ENCODE measurements around the gene LMAN2L.

The LMAN2L gene

DNA sequence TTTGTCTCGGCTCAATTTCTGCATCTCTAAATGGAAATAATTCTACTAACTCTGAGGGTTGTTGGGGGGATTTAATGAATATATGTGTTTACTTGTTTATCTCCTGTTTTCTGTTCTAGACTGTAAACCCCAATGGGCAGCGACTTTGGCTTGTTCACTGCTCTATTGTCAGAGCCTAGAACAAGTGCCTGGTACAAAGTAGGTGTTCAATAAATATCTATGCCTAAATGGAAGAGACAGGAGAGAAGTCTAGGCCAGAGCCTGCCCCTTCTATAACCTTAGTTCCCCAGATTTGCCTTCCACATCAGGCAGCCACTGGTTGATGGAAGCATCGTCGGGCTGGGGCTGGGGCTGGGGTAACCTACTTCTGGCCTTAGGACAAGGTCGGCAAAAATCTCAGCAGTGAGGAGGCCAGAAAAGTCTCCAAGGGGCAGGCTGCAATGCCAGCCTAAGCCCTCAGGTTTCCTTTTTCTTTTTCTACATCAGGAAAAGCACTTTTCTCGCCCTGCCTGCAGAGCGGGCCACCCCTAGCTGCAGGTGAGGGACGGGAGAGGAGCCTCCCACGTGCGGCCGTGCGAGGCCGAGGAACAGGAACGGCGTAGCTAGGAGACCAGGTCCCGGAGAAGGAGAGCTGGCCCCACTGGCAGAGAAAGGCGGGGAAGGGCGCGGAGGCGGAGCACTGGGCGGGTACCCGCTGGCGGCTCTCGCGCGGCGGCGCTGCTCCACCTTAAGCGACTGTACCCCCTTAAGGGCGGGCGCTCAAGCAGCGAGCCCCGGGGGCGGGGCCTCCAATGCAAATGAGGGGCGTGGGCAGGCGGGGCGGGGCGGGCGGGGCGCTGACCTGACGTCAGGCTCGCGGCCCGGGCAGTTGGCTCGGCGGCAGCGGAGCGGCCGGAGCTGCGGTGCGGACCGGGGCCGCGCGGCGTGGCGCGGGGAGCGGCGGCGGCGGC lies 20.4 kb upstream of the LMAN2L start, which contains the start of gene CNNM4:
TSS of gene CNNM4 (plus strand) at position 867 of the 950 bp plus-strand sequence. CDS start 98 bp downstream, outside the sequence.
- FAIRE-seq: no peak

DNA sequence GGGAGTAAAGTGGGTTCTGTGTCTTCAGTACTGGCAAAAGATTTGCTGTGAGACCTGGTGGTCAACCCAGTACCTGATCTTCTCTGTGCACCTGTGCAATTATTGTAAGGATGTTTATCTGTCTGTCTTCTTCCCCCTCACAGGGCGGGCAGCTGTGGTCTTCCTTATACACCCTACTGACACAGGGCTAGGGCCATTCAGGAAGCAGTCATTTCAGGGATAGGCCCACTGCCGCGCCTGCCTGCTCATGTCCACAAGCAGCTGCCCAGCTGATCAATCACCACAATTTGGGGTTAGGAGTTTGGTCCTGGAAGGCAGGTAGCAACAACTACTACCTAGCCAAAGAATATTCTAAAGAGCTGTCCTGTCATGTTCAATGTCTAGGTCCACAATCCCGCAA lies 19.7 kb upstream of the LMAN2L start:
- no peak for FAIRE-seq

- FAIRE-seq: no peak
Observed at GRCh38 chr2:96758987-96759386, 19.1 kb upstream of the LMAN2L start.

- FAIRE-seq: no peak
Observed at GRCh38 chr2:96757477-96757860, 17.6 kb upstream of the LMAN2L start.

DNA sequence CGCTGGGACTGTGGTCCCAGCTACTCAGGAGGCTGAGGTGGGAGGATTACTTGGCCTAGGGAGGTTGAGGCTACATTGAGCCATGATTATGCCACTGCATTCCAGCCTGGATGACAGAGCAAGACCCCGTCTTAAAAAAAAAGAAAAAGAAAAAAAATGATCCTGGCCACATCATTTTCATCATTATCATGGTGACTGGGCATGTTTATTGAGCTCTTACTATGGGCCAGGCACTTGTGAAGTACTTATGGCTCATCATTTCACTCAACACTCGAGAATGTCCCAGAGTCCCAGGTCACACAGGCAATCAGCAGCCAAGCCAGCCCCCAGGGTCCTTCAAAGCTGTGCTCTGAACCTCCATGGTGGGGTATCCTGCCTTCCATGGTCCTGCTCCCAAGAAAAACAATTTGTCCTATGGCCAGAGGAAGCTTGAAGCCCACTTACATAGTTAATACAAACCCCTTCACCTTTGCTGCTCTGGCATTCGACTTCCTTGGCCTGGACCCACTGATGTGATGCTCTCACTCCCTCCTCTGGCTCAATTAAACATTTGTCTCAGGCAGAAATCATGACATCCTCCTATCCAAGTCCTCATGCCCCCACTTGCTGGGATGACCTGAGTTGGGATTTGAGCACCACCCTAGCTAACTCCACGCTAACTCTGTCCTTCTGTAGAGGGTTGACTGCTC lies 17.1 kb upstream of the LMAN2L start:
- no peak for FAIRE-seq

- no peak for FAIRE-seq
Observed at GRCh38 chr2:96754317-96754716, 14.5 kb upstream of the LMAN2L start.

DNA sequence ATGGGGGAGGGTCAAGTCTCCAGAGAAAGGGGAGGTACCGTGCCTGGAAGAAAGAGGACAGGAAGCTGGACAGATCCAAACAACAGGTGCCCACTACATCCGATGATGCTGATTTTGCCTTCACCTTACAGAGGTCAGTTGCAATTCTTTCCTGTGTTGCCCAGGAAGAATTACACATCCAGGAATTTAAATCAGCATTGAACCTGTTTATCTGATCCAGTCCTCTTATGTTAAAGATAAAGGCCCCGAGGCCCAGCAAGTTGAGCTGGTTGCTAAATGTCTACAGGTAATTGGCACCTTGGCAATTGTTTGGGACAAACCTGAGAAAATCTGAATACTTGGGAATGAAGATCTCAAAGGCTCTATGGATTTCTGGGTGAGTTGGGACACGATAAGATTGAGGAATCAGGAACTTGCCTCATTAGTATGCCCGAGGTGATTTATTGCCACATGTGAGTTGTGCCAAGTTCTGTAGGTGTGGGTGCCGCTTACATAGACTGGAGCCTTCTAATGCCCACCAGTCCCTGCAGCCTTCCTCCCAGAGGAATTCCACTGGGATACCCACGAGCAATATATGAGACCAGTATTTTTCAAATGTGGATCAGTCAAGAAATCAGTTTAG lies 13.9 kb upstream of the LMAN2L start:
- no peak for FAIRE-seq

DNA sequence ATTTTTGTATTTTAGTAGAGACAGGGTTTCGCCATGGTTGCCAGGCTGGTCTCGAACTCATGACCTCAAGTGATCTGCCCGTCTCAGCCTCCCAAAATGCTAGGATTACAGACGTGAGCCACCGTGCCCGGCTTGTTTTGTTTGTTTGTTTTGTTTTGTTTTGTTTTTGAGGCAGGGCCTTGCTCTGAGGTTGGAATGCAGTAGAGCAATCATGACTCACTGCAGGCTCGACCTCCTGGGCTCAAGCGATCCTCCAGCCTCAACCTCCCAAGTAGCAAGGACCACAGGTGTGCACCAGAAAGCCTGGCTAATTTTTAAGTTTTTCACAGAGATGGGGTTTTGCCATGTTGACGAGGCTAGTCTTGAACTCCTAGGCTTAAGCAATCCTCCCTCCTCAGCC lies 11.9 kb upstream of the LMAN2L start:
- FAIRE-seq: no peak

DNA sequence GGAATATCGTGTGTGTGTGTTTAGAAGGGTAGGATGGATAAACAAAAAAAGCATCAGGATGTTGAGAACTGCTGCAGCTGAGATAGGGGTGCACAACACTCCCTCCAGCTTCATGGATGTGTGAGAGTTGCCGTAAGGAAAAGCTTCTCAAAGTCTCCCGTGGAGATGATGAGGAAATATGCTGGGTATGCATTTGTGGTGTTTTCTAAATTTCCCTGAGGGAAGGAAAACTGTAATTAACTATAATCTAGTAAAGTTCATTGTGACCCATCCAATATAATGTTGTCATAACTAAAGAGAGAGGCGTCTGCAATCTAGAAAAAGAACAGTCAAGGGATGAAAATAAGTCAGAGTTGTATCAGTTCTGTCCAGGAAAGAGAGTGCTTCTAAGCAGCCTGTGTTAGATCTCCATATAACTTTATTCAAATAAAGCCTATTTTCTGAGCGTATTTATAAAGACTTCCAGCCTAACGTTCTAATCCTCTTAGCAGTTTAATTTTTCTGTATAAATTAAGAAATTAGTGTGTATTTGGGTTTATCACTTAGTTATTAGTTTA lies 7.3 kb upstream of the LMAN2L start:
- no peak for FAIRE-seq

GRCh38 chr2:96739076-96739632 lies 710 bp downstream of the LMAN2L start:
- FAIRE-seq: no peak

- no peak for FAIRE-seq
Observed at GRCh38 chr2:96737831-96738230, 2.0 kb downstream of the LMAN2L start.

- no peak for FAIRE-seq
Observed at GRCh38 chr2:96737251-96737650, 2.6 kb downstream of the LMAN2L start.

DNA sequence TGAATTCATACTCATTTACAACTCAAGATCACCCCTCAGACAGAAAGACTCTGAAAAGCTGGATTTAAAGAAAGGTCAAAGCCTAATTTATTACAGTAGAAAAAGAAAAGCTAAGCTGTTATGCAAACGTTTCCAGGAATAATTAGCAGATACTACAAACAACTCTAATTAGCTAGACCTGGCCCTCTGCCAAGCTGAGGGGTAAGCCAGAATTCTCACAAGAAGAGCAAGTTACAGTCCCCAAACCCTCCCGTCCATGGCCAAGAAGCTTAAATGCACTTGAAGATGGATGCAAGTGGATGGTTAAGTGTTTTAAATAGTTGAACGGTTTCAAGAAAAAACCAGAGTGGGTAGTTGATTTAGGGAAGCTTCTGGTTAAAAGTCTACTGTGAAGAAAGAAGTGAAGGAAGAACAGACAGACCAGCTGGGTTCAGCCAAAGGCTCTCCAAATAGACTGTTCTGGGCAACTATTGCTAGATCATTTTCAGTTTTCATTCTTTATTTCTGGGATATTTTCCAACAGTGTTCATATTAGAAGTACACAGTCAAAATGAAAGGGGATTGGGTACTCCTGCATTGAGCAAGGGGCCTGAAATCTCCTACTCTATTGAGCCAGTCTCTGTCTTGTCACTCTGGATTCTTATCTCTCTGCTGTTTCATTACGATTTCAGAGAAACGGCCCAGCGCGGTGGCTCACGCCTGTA lies 4.8 kb downstream of the LMAN2L start:
- FAIRE-seq: no peak

GRCh38 chr2:96733931-96734330 lies 5.9 kb downstream of the LMAN2L start:
- FAIRE-seq: no peak

DNA sequence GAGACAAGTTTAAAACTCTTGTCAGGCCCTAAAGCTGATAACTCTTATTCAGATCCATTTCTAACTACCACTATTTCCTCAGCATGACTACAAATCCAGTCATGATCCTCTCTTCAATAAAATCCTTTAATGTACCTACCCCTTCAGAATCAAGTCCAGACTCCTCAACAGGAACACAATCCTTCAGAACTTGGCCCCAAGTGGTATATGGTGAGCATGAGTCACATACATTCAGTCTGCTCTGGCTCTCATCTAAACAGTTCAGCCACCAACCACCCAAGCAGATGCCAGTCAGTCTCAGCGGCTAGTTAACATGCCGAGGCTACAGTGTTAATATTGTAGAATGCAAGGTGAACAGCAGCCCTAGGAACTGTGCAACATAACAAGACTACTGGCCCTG lies 9.7 kb downstream of the LMAN2L start:
- no peak for FAIRE-seq

GRCh38 chr2:96729748-96730147 lies 10.1 kb downstream of the LMAN2L start:
- no peak for FAIRE-seq

- FAIRE-seq: no peak
Observed at GRCh38 chr2:96727431-96727830, 12.4 kb downstream of the LMAN2L start.

- FAIRE-seq: no peak
Observed at GRCh38 chr2:96726131-96726530, 13.7 kb downstream of the LMAN2L start.

DNA sequence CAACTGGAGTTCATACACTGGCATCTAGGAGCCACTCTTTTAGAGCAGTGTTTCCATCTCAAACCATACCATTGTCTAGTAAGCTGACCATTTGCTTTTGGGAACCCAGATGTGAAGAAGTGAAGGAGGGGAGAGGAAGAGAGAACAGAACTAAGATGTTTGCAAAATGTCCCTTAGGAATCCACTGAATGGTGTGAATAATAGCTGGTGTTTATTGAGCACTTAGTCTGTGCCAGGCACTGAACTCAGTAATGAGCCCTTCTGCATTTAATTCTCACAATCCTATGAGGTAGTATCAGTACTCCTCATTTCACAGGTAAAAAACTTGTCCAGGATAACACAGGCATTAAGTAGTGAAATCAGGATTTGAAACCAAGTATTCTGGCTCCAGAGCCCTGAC lies 23.5 kb downstream of the LMAN2L start:
- FAIRE-seq: no peak

GRCh38 chr2:96715658-96716057 lies 24.2 kb downstream of the LMAN2L start:
- FAIRE-seq: no peak

GRCh38 chr2:96710985-96711384 lies 28.9 kb downstream of the LMAN2L start:
- peak; percentile 41 for FAIRE-seq

DNA sequence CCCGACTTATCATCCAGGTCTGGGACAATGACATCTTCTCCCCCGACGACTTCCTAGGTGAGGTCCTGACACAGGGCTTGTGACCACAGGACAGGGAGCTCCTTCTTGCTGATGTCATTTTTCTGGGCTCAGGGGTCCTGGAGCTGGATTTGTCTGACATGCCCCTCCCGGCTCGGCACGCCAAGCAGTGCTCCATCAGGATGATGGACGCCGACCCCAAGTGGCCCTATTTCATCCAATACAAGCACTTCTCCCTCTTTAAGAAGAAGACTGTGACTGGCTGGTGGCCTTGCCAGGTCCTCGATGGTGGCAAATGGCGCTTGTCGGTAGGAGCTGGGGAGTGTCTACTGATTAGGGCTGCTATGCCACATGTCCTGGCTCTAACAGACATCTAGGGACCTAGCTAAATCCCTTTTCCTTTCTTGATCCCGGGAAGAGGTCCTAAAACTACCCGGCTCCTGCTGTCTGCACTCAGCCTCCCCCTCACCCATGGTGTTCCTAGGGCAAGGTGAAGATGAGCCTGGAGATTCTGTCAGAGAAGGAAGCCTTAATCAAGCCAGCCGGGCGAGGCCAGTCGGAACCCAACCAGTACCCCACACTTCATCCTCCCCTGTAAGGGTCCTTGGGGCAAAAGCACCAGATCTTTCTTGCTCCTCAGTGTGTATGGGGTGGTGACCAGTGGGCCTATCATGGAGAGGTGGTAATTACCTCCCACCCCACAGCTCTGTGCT lies 36.7 kb downstream of the LMAN2L start:
- no peak for FAIRE-seq
